Neuron (in vitro differentiated cells): ENCODE measurements around the gene TLE3.

Experiments
- H2AFZ ChIP-seq: one replicate; pipeline ENCODE4 v1.6.1; 2013; ENCODE audit warnings: low read depth, mild to moderate bottlenecking, inconsistent platforms, low read length, moderate library complexity
- H3K27me3 ChIP-seq: one replicate; pipeline ENCODE4 v1.6.1; 2013; ENCODE audit warnings: low read length; ENCODE audit not compliant: insufficient read depth
- H3K36me3 ChIP-seq: one replicate; pipeline ENCODE4 v1.6.1; 2013; ENCODE audit warnings: low read length; ENCODE audit not compliant: insufficient read depth
- H3K4me1 ChIP-seq: one replicate; pipeline ENCODE4 v1.6.1; 2013; ENCODE audit warnings: low read length; ENCODE audit not compliant: insufficient read depth
- H3K4me3 ChIP-seq: 2 replicates; pipeline ENCODE4 v1.5.1; 2013; ENCODE audit warnings: mild to moderate bottlenecking, low read length, moderate library complexity
- H3K9me3 ChIP-seq: one replicate; pipeline ENCODE4 v1.6.1; 2013; ENCODE audit warnings: low read length

Gene TLE3

DNA sequence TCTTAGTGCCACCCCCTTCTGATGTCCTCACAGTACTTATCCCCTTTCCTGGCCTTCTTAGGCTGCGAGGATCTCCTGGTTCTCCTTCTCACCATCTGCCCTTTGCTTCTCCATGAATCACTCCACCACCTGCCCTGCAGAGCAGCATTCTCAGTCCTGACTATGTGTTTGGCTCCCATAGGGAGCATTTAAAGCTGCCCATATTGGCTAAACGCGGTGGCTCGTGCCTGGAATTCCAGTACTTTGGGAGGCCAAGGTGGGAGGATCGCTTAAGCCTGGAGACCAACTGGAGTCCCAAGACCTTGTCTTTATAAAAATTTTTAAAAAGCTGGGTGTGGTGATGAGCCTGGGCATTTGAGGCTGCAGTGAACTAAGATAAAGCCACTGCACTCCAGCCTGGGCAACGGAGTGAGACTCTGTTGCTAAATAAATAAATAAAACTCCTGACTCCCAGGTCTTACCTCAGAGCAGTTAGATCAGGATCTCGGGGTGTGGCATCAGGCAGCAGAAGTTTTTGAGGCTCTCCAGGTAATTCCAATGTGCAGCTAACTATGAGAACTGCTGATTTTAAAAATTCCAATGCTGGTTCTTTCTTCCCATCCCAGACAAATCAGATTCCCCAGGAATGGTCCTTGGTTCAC lies 36.2 kb upstream of the TLE3 start:
- no peak overlapping the region for H2AFZ ChIP-seq
- H3K27me3 ChIP-seq, result peaks cover 10% of the 10 kb centered on the region
- no peaks in the 10 kb centered on the region for H3K4me1 ChIP-seq
- no peaks in the 10 kb centered on the region for H3K9me3 ChIP-seq
- H3K36me3 ChIP-seq, result no peaks in the 10 kb centered on the region
- no peak overlapping the region for H3K4me3 ChIP-seq

DNA sequence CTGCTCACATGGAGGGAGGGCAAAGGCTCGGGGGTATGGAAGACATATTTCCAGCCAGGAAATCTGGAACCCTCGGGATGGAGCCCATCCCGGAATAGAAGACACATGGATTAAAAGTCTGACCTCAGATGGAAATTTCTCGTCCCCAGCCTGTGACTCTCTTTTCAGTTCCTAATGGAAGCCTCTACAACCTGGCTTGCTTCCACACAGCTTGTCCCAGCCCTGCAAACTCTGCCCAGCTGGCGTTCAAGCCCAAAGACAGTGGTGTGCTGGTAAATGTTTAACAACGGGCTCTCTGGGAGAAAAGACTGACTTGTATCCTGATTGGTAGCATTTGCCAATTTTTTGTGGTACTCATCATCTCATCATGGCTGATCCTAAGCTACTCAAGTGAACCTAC lies 35.6 kb upstream of the TLE3 start:
- Histone ChIP-seq H3K36me3 (no peaks in the 10 kb centered on the region), H3K4me1 (no peaks in the 10 kb centered on the region), H3K9me3 (no peaks in the 10 kb centered on the region), H3K27me3 (peaks cover 9% of the 10 kb centered on the region), H3K4me3 (no peak overlapping the region), H2AFZ (no peak overlapping the region)

DNA sequence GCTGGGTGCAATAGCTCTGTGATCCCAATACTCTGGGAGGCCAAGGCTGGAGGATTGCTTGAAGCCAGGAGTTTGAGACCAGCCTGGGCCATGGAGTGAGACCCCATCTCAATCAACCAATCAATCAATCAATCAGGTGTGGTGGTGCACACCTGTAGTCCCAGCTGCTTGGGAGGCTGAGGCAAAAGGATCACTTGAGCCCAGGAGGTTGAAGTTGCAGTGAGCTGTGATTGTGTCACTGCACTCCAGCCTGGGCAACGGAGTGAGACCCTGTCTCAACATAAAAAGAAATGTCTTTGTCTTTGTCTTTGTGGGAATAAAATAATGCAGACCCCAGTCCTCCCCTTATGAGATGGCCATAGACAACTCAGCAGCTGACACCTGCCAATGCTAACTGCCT lies 34.9 kb upstream of the TLE3 start:
- H3K36me3 ChIP-seq, result no peaks in the 10 kb centered on the region
- H3K4me1 ChIP-seq, result no peaks in the 10 kb centered on the region
- H3K4me3 ChIP-seq, result no peak overlapping the region
- no peak overlapping the region for H2AFZ ChIP-seq
- no peaks in the 10 kb centered on the region for H3K9me3 ChIP-seq
- peaks cover 9% of the 10 kb centered on the region for H3K27me3 ChIP-seq

DNA sequence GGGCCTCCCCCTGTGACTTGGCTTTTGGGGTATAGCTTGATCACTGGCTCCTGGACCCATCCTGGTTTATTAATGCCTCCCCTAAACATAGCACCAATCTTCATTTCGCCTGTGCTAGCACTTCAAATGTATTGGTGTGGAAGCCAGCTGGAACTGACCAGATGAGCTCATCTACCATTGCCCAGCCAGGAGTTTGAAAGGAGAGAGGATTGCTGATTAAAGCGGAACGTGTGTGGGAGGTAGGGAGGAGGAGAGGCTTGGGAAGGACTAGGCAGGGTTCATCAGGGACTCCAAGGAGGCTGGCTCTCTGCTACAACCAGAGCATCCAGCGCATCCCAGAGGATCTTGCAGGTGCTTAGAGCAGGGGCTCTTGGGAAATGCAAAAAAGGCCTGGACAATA lies 34.4 kb upstream of the TLE3 start:
- no peaks in the 10 kb centered on the region for H3K9me3 ChIP-seq
- no peak overlapping the region for H3K4me3 ChIP-seq
- no peaks in the 10 kb centered on the region for H3K36me3 ChIP-seq
- H3K27me3 ChIP-seq, result peaks cover 9% of the 10 kb centered on the region
- H2AFZ ChIP-seq, result no peak overlapping the region
- H3K4me1 ChIP-seq, result peaks cover 3% of the 10 kb centered on the region

DNA sequence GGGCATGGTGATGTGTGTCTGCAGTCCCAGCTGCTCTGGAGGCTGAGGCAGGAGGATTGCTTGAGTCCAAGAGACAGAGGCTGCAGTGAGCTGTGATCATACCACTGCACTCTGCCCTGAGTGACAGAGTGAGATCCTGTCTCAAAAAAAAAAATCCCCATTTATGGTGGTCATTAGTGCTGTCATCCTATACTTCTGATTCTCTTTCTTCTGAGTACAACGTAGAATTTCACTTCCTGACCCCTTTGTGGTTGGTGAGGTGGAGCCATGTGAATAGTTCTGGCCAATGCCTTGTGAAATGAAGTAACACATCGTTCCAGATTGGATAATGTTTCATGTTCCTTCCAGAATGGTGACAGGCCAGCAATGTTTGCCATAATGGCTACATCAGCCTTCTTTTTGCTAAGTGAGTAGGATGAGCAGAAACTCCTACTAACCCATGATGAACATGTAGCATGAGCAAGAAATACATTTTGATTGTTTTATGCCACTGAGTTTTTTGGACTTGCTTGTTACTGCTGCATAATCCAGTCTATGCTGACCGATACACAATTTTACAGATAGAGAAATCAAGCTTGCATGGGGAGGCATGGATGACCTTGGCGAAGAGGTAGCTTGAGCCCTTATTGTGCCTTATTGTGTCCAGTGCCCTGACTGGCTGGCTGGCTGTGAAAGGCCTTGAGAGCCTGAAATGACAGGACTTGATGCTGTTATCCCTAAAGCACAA lies 30.9 kb upstream of the TLE3 start:
- H3K4me3 ChIP-seq, result no peak overlapping the region
- H3K27me3 ChIP-seq, result peaks cover 8% of the 10 kb centered on the region
- H3K36me3 ChIP-seq, result no peaks in the 10 kb centered on the region
- peaks cover 3% of the 10 kb centered on the region for H3K4me1 ChIP-seq
- no peak overlapping the region for H2AFZ ChIP-seq
- H3K9me3 ChIP-seq, result no peaks in the 10 kb centered on the region

DNA sequence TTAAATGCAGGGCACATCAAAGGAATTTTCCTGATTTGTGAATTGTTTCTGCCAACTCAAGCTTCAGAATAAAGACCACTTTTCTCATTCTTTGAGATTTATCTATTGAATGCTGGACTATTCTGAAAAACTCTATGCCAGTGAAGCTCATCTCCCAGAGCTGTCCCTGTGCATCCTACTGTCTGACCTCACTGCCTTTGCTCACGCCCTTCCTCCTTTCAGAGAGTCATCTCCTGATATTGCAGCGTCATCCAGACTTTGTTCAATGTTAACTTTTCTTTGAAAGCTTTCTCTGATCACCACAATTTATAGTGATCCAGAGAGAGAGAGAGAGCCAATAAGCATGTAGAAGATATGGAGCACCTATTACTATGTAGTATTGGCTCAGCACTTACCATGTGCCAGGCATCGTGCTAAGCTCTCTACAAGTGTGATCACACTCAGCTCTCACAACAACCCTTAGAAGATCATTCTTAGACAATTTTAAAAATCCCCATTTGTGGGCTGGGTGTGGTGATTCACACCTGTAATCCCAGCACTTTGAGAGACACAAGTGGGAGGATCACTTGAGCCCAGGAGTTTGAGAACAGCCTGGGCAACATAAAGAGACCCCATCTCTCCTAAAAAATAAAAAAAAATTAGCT lies 30.2 kb upstream of the TLE3 start:
- H3K27me3 ChIP-seq, result peaks cover 7% of the 10 kb centered on the region
- no peak overlapping the region for H3K4me3 ChIP-seq
- no peak overlapping the region for H2AFZ ChIP-seq
- peaks cover 3% of the 10 kb centered on the region for H3K4me1 ChIP-seq
- no peaks in the 10 kb centered on the region for H3K36me3 ChIP-seq
- no peaks in the 10 kb centered on the region for H3K9me3 ChIP-seq

DNA sequence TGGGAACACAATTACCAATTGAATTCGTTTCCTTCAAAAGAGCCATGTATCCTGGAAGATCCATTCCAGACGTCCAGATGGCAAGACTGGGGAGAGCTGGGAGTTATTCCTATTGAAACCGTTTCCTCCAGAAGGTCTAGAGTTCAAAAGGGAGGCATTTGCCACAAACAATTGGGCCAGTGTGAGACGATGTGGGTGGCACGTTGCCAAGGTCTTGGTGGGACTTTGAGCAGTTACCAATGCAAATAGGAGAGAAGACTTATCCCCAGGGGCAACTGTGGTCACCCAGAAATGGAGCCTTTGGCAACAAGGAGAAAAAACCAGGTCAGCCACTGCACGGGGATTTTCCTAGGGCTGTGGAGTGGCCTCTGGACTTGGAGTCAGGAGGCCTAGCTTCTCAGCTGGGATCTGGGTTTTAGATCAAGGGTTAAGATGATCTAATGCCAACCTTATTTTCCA lies 29.6 kb upstream of the TLE3 start:
- no peak overlapping the region for H2AFZ ChIP-seq
- H3K9me3 ChIP-seq, result no peaks in the 10 kb centered on the region
- no peaks in the 10 kb centered on the region for H3K36me3 ChIP-seq
- H3K4me1 ChIP-seq, result peaks cover 3% of the 10 kb centered on the region
- H3K27me3 ChIP-seq, result peaks cover 8% of the 10 kb centered on the region
- H3K4me3 ChIP-seq, result no peak overlapping the region

DNA sequence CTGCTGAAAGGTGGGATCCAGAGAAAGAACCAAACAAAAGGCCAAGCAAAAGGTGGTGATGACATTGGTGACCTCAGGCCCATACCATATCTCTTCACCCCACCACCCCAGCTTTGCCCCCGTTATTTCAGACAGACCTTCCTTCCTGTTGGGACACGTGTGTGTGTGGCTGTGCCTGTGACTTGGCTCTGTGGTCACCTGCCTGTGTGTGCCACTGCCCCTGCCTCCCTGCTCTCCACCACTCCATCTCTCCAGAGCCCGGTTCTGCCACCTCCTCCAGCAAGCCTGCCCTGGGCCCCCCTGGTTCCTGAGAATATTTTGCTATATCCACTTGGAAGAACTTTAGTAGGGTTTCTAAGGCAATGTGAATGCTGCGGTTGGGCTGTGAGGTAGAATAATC lies 28.6 kb upstream of the TLE3 start:
- H3K4me3 ChIP-seq, result no peak overlapping the region
- H3K9me3 ChIP-seq, result no peaks in the 10 kb centered on the region
- H3K36me3 ChIP-seq, result no peaks in the 10 kb centered on the region
- H2AFZ ChIP-seq, result no peak overlapping the region
- peaks cover 8% of the 10 kb centered on the region for H3K27me3 ChIP-seq
- peaks cover 3% of the 10 kb centered on the region for H3K4me1 ChIP-seq

DNA sequence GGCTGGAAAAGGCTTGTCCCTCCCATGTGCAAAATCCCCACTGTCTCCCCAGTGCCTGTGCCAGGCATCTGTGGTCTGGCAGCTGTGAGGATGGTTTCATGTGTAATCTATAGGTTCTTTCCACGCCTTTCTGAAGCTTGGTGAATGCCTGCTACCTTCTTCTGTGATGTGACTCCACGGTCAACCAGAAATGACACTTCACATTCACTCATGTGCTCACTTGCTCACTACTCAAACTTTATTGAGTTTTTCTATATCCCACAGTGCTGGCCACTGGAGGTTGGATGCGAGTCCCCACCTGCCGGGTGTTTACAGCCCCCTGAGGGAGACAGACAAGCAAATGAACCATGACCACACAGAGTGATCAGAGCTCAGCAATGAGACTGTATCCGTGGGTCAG lies 27.9 kb upstream of the TLE3 start:
- Histone ChIP-seq H3K4me3 (no peak overlapping the region), H3K27me3 (peaks cover 7% of the 10 kb centered on the region), H3K36me3 (no peaks in the 10 kb centered on the region), H3K4me1 (peaks cover 3% of the 10 kb centered on the region), H3K9me3 (no peaks in the 10 kb centered on the region), H2AFZ (no peak overlapping the region)

DNA sequence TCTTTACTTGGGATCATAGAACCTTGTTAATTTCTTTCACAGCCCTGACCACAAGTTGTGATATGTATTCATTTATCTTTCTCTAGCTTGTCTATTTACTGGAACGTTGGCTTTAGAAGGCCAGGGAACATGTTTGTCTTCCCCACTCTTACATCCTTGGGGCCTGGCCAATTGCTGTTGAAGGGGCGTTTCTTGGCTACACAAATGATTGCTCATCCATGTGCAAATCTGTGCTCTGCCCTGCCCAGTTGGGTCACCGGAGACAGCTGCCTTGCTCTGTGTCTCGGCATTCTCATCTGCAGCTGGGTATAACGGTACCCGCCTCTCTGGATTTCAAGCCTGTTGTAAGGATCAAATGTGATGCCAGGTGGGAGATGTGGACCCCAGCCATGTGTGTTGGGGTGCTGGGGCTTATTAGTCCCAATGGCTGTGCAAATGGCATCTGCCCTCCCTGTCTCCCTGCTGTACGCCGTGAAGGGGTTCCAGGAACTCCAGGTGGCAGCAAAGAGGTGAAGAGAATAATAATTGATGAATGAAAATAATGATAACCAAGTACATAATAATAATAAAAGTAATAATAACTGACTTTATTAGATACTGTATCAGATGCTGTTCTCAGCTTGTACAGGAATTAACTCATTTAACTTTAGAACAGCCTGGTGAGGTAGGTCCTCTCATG lies 24.0 kb upstream of the TLE3 start:
- peaks cover 13% of the 10 kb centered on the region for H3K27me3 ChIP-seq
- no peak overlapping the region for H2AFZ ChIP-seq
- H3K36me3 ChIP-seq, result no peaks in the 10 kb centered on the region
- no peak overlapping the region for H3K4me3 ChIP-seq
- no peaks in the 10 kb centered on the region for H3K9me3 ChIP-seq
- no peaks in the 10 kb centered on the region for H3K4me1 ChIP-seq

DNA sequence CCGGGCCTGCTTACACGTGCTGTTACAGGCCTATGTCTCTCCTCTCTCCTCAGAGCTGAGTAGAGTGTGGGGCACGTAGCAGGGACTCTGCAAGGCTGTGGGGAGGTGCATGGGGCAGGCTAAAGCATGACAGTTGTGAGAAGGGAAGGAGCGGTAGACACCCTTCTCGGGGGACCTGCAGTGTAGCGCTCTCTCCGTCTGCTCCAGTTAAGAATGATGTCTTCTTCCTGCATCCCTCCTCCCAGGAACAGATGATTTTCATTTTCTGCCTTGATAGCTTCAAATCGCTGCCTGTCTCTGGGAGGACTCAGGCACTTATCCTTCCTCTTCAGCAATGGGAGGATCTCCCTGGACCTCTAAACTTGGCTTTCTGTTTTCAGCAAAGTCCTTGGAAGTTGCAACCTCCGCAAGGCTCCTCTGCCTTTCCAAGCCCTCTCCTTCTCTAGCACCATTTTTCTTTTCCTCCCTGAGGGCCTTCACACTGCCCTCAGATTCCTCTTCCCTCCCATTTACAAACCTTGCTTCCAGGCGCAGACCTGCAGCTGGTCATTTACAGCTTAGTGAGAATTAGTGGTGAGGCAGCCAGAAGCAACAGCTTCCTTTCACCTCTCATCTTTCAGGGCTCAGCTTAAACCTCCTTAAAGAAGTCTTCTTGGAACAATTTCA lies 23.4 kb upstream of the TLE3 start:
- Histone ChIP-seq H3K36me3 (no peaks in the 10 kb centered on the region), H3K9me3 (no peaks in the 10 kb centered on the region), H2AFZ (no peak overlapping the region), H3K4me1 (no peaks in the 10 kb centered on the region), H3K27me3 (peaks cover 13% of the 10 kb centered on the region), H3K4me3 (no peak overlapping the region)

DNA sequence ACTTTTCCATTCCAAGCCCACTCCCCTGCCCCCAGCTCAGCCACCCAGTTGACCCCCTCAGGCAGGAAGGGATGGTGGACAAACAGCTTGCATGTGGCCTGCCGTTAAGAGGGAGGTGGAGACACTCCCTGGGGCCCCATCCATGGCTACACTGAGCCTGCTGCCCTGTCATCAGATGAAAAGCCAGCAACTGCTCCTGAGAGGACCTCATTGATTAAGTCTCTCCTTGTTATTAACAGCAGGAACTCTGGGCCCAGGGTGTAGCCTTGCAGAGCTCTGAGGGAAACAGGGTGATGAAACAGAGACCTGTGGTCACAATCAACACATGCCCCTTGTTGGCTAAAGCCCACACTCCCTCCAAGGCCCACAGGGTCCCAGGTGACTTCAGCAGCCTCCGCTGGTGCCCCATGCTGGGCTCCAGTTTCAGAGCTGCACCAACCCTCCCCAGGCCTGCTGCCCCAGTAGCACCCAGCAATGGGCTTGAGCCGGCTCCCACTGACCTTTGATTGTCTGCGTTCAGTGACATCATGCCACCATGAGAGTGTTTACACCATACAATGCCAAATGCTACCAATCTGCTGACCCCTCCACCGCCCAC lies 22.3 kb upstream of the TLE3 start:
- Histone ChIP-seq H3K27me3 (peaks cover 12% of the 10 kb centered on the region), H3K4me3 (no peak overlapping the region), H3K9me3 (no peaks in the 10 kb centered on the region)

More for the DNA sequence above, 22.3 kb upstream of the TLE3 start:
- Histone ChIP-seq H2AFZ (no peak overlapping the region), H3K4me1 (no peaks in the 10 kb centered on the region), H3K36me3 (no peaks in the 10 kb centered on the region)
